NCI-H748 (cell line): ENCODE data around the gene CA5A.
"Not testable (repeated sequence)": the region's sequence is repeated elsewhere in the genome, so short reads cannot be mapped to it uniquely, and the experiment has no call there.

Experiments
- DNase-seq: peaks from one replicate; lab custom pipeline; 2025; ENCODE audit not compliant: unreplicated experiment; lab: John Stamatoyannopoulos, UW

The CA5A gene

DNA sequence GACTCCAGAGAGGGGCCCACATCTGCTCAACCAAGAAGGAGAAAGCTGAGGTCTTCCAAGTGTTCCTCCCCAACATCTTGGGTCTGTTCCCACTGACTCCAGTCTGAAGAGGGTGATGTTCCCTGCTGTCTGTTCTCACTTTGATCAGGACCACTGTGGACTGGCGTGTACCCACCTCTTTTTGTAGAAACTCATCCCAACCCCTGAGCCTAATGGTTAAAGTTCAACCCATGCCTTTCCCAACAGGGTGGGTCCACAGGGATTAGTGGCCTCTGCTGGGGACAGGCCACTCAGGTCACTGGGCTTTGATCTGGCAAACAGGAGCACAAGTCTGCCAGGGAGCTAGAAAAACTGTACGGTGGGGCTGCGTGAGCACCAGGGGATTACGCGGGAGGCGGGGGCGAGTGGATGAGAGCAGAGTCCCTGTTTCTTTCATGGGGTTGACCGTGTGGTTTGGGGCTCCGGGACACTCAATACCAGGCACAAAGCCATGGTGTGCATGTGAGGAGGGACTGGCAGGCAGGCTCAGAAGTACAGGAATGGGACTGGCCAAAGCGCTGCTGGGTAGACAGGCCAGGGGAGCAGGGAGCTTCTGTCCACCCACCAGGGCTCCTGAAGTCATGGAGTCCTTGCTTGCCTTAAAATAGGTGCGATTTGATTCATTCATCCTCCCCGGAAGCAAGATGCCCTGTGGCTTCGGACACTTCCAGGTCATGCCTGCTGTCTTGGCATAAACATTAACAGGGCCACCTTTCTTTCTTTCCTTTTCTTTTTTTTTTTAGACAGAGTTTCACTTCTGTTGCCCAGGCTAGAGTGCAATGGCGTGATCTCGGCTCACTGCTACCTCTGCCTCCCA, at the start of gene CA5A:
Gene CA5A, minus strand, starts transcription at position 155 of the 856 bp plus-strand sequence. Its CDS starts 79 bp downstream, at position 76.
- DNase-seq = no peak

DNA sequence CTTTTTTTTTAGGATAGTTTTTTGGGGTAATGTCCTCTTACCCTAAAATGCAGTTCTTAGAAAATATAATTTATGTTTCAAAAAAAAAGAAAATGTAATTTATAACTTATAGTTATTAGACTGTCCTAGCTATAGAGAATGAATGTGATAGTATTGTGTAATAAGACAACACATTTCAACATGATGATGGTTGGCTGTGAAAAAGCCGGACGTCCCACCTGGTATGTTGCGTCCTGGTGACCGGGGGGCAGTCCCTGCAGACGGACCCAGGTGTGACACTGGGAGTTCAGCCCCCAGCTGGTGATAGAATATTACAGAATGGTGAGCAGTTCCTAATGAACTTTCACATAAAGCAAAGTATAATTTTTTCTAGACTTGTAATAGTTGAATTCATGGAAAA, 49.2 kb upstream of the CA5A start:
- not testable (repeated sequence) for DNase-seq

DNA sequence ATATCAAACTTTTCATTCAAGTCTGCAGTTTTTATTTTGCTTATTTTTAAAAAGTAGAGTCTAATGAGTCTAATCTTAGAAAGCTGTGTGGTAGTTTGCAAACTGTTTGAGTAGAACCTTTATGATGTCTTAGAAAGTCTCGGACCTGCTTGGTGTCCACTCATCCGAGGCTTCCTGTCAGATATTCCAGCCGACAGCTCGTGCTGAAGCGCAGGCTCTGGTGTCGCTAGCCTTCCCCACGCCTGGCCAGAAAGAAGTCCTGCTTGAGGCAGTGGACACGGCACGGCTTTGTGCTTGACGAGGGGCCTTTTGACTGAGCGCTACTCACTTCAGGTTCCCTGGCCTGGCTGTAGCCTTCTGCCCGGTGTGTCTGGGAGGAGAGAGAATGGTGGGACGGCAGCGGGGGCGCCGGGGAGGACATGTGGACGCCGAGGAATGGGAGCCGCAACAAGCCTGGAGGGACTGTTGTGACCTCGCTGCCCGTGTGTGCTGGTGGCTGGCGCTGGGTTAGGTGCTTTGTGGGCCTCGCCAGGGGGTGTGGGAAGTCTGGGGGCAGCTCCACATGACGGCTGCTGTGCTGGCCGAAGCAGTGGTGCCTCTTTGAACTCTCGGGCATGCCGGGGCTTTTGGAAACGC, 48.4 kb upstream of the CA5A start:
- DNase-seq = no peak

DNA sequence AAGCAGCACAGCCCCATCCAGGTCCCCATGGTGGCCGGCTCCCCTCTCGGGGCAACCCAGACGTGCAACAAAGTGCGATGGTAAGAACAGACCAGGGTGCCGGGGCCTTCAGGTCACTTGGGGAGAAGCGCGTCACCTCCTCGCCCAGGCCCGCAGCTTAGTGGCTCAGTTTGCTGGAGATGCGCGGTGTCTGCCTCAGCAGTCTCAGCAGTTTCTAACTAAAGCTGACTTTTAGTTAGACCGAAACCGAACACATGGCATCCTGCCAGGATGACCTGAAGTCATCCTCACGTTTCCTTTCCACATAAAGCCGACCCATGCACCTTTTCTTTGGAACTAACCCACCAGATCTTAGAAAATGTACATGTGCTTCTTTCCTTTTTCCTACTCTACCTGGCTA, 47.9 kb upstream of the CA5A start:
- DNase-seq = not testable (repeated sequence)

DNA sequence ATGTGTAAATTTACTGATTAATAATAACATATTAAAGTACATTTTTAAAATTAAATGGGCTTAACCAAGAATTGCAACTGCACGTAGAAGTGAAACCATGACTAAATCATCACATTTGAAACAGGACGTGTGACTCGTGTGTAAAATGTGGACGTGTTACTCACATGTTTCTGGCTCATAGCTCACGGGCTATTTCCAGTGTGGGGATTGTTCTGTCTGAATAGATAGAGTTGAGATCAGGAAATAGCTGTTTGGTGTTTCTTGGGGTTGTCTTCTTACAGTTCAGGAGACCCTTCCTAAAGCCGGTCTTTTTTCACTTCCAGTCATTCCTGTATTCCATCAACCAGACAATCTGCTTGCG, 47.4 kb upstream of the CA5A start:
- DNase-seq = not testable (repeated sequence)

DNA sequence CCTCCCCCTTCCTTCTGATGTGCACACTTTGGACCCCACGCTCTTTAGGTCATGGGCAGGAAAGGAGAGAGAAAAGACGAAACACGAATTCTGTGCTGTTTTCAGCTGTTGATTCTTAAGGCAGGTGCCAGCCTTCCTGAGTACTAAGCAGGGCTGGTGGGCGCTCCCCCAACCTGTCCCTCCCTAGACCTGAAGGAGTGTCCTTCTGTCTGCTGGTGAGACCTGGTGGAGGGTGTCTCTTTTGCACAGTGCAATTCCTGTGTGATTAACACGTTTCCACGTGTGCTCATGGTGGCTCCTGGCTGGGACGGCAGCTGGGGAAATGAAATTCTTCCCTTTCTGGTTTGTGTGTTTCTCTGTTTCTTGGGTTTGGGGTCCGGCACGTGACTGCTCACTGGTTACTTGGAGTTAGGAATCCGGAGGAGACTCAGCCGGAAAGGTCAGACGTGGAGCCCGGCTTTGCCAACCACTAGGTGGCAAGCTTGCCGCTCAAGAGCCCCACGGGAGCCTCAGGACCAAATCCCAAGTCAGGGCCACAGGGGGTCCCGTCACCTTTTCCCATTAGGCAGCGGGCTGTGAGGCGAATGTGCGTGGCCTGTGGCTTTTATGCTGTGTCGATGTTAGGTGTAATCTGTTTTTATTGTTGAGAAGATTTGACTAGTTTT, 46.9 kb upstream of the CA5A start:
- not testable (repeated sequence) for DNase-seq

DNA sequence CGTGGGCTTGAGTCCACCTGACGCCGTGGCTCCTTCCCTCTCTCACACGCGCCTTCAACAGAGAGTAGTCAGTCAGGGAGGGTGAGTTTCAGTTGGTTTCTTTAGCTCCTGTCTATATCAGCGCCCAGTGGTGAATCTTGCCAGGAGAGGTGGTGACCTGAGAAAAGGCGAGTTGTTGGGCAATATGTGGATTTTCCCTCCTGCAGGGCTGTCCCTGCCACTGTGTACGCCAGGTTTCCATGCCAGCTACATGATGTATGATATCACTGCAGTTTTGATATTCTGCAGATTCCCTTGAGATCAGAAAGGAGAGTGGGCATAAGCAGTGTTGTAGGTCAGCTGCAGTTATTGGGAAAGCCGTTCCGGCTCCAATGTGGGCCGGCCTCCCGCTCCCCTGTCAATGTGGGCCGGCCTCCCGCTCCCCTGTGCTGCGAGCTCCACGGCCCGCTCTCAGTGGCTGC, 46.3 kb upstream of the CA5A start:
- no peak for DNase-seq

DNA sequence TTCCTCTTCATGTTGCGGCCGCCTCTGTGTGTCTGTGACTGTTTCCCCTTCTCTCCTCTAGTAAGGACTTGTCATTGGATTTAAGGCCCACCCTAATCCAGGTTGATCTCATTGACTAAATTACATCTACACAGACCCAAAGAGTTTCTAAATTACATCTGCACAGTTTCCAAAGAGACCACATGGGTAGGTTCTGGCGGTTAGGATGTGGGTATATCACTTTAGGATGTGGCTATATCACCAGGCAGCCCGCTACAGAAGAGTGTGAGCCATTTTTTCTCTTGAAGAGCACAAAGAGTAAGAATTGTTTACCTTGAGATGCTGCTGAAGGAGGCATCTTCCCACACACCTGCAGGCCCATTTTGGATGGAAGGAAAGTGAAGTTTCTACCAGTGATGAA, 45.0 kb upstream of the CA5A start:
- DNase-seq = not testable (repeated sequence)

DNA sequence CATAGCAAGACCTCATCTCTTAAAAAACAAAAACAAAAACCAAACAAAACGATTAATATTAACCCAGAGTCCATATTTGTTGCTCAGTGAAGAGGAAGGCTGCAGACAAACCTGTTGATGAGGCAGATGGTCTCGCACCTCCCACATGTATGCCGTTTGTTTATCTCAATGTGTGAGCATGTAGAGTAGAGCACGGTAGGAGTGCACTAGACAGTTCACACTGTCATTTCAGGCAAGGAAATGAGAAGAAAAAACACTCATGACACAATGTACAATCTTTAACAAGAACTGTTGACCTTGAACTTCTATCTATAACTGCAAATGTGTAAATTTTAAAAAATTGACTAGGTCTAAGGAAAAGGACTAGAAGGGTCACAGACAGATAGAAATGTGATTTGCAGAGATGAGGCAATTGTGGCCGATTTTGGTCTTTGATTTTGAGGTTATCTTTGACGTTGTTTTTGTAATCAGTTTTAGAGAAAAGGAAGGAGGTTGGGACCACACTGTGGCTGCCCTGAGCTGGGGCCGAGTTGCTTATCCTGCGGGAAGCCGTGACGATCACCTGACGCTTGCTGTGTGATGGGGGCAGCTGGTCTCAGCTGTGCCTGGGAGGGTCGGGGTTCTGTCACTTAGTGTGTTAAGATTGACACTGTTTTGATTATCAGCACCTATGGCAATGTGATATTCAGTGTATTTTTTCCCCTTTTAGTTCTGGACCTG, 43.7 kb upstream of the CA5A start:
- not testable (repeated sequence) for DNase-seq

DNA sequence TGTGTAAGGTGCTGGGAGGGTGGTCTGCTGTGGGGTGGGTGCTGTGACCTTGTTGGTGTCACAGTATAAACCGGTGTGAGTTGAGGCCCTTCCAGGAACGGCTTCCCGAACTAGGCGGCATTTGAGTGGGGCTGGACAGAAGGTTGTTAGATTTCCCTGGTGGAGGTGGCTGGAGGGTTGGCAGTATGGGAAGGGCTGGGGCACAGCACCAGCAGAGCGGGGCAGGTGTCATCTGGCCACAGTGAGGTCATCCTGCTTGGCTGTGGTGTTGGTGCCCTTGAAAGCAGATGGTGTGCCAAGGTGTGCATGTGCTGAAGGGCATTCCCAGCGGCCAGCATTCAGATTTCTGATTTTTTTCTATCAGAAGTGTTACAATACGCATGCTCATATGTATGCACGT, 43.0 kb upstream of the CA5A start:
- no peak for DNase-seq

DNA sequence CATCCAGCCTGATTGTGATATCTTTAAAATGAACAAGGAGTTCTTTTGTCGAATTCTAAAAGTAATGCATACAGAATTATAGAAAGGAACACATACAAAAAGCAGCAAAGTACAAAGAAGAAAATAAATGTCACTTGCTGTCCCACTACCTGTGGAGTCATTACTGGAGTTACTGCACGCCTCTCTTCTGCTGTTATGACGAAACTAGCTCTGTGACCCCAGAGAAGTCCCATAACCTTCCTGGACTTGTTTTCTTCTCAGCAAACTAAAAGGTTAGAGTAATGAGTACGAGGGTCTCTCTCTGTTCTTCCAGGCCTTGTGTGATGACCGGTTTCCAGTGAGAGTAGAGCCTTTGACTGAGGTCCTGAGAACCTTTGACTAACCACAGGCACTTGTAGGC, 41.8 kb upstream of the CA5A start:
- DNase-seq = no peak

DNA sequence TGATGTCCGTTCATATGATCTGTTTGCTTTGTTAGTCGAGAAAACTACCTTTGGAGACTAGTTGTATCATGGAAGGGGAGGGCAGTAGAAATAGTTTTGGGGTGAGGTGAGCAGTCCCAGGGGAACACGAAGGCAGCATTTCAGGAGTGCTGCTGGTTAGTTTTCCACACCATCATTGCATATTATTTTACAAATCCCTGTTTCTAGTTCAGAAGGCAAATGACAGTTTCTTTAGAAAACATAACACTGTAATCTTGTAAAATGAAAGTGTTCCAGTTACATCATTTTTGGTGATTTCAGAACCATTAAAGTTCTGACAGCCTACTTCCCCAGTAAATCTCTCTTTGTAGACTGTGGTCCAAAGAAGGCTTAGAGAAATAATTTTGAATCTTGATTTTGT, 40.3 kb upstream of the CA5A start:
- no peak for DNase-seq

DNA sequence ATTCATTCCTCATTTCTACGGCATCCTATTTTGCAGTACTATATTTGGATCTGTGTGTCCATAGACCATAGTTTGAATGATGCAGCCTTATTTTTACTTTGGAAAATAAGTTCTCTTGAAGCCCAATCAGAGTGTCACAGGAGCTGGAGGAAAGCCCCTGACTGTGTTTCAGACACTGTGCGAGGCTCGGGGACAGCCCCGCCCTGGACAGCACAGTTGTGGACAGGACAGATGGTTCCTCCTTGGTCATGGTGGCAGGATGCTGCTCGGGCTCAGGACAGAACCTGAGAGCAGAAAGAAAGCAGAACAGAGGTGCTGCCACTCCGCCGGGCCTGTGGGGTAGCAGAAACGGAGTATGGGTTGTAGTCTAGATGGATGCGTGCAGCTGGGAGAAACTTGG, 37.8 kb upstream of the CA5A start:
- DNase-seq = no peak

DNA sequence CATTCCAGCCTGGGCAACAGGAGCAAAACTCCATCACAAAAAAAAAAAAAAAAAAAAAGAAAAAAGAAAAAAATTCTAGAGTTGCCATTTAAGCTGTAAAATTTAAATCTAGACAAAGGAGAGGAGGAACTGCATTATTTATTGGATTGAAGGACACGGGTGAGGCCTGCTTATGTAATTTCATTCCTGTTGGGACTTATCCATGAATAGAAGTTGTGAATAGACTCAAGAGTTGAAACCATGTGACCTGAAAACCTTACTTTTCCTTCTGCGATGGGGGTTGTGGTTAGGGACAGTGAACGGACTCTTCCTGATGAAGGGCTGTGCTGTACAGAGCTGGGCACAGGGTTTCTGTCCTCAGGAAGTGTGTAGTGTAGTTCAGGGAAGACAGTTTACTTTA, 37.4 kb upstream of the CA5A start:
- DNase-seq = no peak

DNA sequence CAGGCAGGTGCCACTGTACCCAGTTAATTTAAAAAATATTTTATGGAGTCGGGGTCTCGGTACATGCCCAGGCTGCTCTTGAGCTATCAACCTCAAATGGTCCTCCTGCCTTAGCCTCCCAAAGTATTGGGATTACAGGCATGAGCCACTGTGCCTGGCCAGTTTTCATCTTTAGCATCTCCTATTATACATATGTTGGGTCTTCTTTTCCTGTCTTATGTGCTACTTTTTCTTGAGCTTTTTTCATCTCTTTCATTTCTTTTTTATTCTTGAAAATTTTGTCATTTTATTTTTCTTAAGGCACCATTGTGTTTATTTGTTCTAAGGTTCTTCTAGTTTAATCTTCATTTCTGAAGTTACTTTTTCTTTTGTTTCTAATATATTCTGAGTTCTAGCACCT, 35.6 kb upstream of the CA5A start:
- no peak for DNase-seq

DNA sequence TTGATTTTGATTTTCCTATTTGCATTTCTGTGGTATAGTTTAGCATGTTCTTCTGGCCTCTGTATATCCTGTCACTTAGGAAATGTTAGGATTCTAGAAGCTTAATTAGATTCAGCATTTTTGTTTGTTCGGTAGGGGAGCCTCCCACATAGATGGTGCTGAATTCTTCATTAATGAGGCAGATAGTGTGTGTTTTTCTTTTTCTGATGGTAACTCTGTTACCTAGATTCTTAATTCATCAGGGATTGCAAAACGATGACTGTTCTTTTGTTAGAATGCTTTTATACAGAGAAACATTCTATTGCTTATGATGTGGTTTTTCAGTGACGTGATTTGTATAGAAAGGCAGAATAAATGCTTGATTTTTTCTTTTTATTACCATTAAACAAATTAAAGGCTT, 33.9 kb upstream of the CA5A start:
- no peak for DNase-seq

DNA sequence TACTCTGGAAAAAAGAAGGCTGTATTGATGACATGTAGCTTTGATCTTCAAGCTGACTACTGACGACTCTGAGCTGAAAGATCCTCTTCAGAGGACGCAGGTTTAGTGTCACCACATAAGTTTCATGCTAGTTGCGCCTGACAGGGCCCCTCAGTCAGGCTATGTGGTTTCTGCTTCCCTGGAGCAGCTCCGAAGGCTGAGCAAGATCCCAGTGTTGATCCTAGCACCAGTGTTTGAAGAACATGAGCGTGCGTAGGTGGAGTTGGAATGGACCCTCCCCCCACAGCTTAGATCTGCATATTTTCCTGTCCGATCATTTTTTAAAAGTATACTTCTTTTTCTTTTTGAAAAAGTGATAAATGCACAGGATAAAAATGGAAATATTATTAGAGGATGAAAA, 32.2 kb upstream of the CA5A start:
- no peak for DNase-seq

DNA sequence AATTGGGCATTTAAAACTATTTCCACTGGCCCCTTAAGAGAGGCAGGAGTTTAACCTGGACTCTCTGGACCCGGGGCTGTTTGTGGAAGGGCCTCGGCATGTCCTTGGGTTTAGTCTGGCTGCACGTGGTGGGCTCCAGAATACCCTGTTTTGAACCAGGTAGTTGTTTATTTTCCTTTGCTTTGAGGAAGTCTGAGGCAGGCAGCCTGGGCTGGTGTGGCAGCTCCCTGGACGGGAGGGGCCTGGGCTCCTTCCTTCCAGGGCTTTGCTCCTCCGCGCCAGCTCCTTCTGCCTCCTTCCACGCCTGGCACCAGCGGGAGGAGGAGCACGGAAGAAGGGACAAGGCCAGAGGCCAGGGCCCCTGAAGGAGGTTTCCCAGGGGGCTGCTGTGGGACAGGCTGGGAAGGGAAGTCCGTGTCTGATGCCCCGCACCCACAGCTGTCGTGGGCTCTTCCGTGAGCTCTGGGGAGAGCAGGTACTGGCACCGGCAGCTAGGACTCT, 30.4 kb upstream of the CA5A start:
- DNase-seq = no peak

DNA sequence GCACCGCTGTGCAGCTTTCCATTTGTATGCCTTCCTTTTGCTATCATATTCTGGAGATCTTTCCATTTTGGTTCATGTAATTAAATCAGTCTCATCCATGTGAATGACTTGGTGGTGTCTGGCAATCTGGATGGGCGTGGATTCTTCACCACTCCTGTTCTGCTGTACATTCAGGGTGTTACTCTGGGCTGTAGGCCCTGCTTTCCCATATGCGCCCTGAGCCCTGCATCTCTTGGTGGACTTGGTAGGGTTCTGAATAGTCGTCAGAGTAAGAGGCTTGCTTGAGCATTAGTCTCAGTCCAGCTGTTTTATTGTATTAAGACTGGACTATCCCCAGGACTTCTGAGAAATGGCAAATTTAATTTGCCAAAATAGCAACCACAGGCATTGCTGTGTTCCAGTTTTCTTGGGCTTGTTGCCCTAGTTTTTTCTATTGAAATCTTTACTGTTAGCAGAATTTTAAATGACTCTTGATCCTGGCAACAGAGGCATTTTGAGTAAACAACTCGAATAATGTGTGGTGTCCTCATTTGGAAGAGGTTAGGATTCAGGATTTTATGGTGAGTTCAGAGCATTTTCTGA, 29.8 kb upstream of the CA5A start:
- no peak for DNase-seq

DNA sequence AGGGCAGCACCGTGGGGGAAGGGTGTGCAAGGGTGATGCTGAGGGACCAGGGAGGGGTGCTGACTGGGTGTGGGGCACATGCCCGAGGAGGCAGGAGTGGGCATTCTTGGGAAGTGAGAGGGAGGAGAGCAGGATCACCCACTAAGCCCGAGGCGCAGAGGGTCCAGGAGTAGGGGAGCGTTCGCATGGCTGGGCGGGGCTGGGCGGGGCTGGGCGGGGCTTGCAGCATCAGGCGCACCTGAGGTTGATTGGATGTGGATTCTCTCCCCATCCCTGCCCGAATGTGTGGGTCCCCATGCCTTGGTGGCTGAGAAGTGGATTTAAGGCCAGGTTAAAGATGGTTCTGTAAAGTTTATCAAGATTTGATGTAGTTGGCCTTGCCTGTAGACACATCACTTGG, 29.1 kb upstream of the CA5A start:
- DNase-seq = no peak
